Keratinocyte (primary cell): ENCODE measurements around the gene FDXR. TPM values are rescaled to one million over a fixed set of nuclear protein-coding genes. Genes with fewer than 3 reads are reported as not detected.
"Not testable (repeated sequence)": the region's sequence is repeated elsewhere in the genome, so short reads cannot be mapped to it uniquely, and the experiment has no call there.

Experiments
- DNase-seq: peaks from one replicate; pipeline ENCODE4 v3.0.0-alpha.2; 2011; ENCODE audit warnings: low read depth, missing footprints, low spot score
- FAIRE-seq: peaks from 2 replicates; lab custom pipeline; 2011; peaks lifted over from hg19 to GRCh38; lab: Jason Lieb, UNC
- H2AFZ ChIP-seq: 2 replicates; pipeline ENCODE4 v1.6.0; 2012; ENCODE audit warnings: low read length, control low read depth, inconsistent platforms; ENCODE audit not compliant: control insufficient read depth
- H3K27ac ChIP-seq: 2 replicates; pipeline ENCODE4 v1.5.1; 2011; ENCODE audit warnings: low read length; ENCODE audit not compliant: control insufficient read depth, insufficient read depth
- H3K27me3 ChIP-seq: 3 replicates; pipeline ENCODE4 v1.6.0; 2011; ENCODE audit warnings: low read length; ENCODE audit not compliant: control insufficient read depth, insufficient read depth; ENCODE audit errors: extremely low read depth
- H3K36me3 ChIP-seq, 2 experiments: 2 replicates in 1 of 2; 3 replicates in 1 of 2; pipeline ENCODE4 v1.5.1; 2011; ENCODE audit warnings: low read length in 2 of 2, mild to moderate bottlenecking in 1 of 2; ENCODE audit not compliant: control insufficient read depth in 2 of 2, insufficient read depth in 2 of 2; ENCODE audit errors: extremely low read depth in 1 of 2
- H3K4me1 ChIP-seq: 3 replicates; pipeline ENCODE4 v1.5.1; 2011; ENCODE audit warnings: low read length; ENCODE audit not compliant: control insufficient read depth, insufficient read depth; ENCODE audit errors: extremely low read depth
- H3K4me2 ChIP-seq: 3 replicates; pipeline ENCODE4 v1.6.0; 2011; ENCODE audit warnings: low read depth, low read length; ENCODE audit not compliant: control insufficient read depth, insufficient read depth; ENCODE audit errors: extremely low read depth
- H3K4me3 ChIP-seq, 3 experiments: fragments of 200-600 bp in 1 of 3; sonication (generic) in 1 of 3; 2 replicates in 2 of 3; 3 replicates in 1 of 3; pipeline ENCODE4 v1.5.1; 2011 to 2016; ENCODE audit warnings: low read length in 3 of 3, mild to moderate bottlenecking in 3 of 3, control low read depth in 2 of 3, inconsistent platforms in 1 of 3, low read depth in 1 of 3, mixed read lengths in 1 of 3, mixed run types in 1 of 3, moderate library complexity in 1 of 3; ENCODE audit not compliant: control insufficient read depth in 2 of 3, insufficient read depth in 2 of 3; ENCODE audit errors: extremely low read depth in 1 of 3
- H3K79me2 ChIP-seq: 2 replicates; pipeline ENCODE4 v1.6.0; 2012; ENCODE audit warnings: low read length; ENCODE audit not compliant: control insufficient read depth, insufficient read depth
- H3K9ac ChIP-seq: 3 replicates; pipeline ENCODE4 v1.6.0; 2011; ENCODE audit warnings: low read length; ENCODE audit not compliant: control insufficient read depth, insufficient read depth; ENCODE audit errors: extremely low read depth
- H3K9me1 ChIP-seq: 3 replicates; pipeline ENCODE4 v1.6.0; 2011; ENCODE audit warnings: low read length; ENCODE audit not compliant: control insufficient read depth, insufficient read depth; ENCODE audit errors: extremely low read depth
- H3K9me3 ChIP-seq: 2 replicates; pipeline ENCODE4 v1.5.1; 2012; ENCODE audit warnings: low read depth, low read length; ENCODE audit not compliant: control insufficient read depth
- H4K20me1 ChIP-seq: 3 replicates; pipeline ENCODE4 v1.6.0; 2011; ENCODE audit warnings: low read length; ENCODE audit not compliant: control insufficient read depth, insufficient read depth; ENCODE audit errors: extremely low read depth
- CTCF ChIP-seq, 3 experiments: IDR thresholded peaks in 1 of 3; conservative IDR thresholded peaks in 1 of 3; optimal IDR thresholded peaks in 1 of 3; 2 replicates in 2 of 3; 3 replicates in 1 of 3; pipeline versions ENCODE3 to v1.5.1; 2011; ENCODE audit warnings: low read length in 3 of 3, mild to moderate bottlenecking in 3 of 3, moderate library complexity in 2 of 3, control low read depth in 1 of 3, inconsistent platforms in 1 of 3; ENCODE audit not compliant: insufficient read depth in 2 of 3; ENCODE audit errors: extremely low read depth in 1 of 3
- EZH2 ChIP-seq: IDR thresholded peaks from one replicate; pipeline ENCODE4 v1.6.1; 2012; ENCODE audit warnings: inconsistent platforms, mild to moderate bottlenecking, low read length, moderate library complexity
- dilution Hi-C: fragments of 300-500 bp; cut with MboI; formaldehyde crosslinking; loops from one replicate; pipeline ENCODE4 v1.7.0; 2020; ENCODE audit warnings: low sequenced_read_pairs; ENCODE audit not compliant: extremely low pct_ligation_motif_present
- polyA plus RNA-seq, 5 experiments: library from polyadenylated mRNA; depleted of rRNA in 3 of 5; stranded (reverse) in 3 of 5; stranded (forward) in 1 of 5; unstranded in 1 of 5; fragments of >200 nt; gene quantifications; 1 replicate in 1 of 5; 2 replicates in 3 of 5; 3 replicates in 1 of 5; pipeline versions ENCODE4 v1.2.1 to v1.2.3, GENCODE V29; 2011 to 2012; ENCODE audit warnings: missing spikeins in 2 of 5, low read depth in 1 of 5, low replicate concordance in 1 of 5

FDXR gene
- polyA plus RNA-seq, 1 donor (not counting 4 experiments of a cell fraction or from before 2014, with no cell fraction given): 12.0 TPM

GRCh38 chr17:74907012-74907411 lies 34.2 kb upstream of the FDXR start:
- H3K27ac ChIP-seq: no peak overlapping the region
- no peaks in the 10 kb centered on the region for H4K20me1 ChIP-seq
- H3K9me3 ChIP-seq: no peaks in the 10 kb centered on the region
- no peaks in the 10 kb centered on the region for H3K79me2 ChIP-seq
- H3K4me2 ChIP-seq: no peak overlapping the region
- no peak overlapping the region for H2AFZ ChIP-seq
- H3K4me1 ChIP-seq: no peaks in the 10 kb centered on the region
- H3K27me3 ChIP-seq: no peaks in the 10 kb centered on the region
- H3K4me3 ChIP-seq: no peak overlapping the region
- TF ChIP-seq EZH2 (no peak), CTCF (optimal IDR thresholded peaks at IDR 0.05 in 1 of 3, IDR thresholded peaks at IDR 0.05 in 1 of 3, conservative IDR thresholded peaks at IDR 0.05 in 1 of 3; ENCODE audit: extremely low read depth in 1 of 3, insufficient read depth in 2 of 3, low read length in 3 of 3) (no peak)
- H3K36me3 ChIP-seq: no peaks in the 10 kb centered on the region
- H3K9me1 ChIP-seq: no peaks in the 10 kb centered on the region
- DNase-seq (no peak), FAIRE-seq (no peak)
- H3K9ac ChIP-seq: no peak overlapping the region
- dilution Hi-C loops: no loop called here

- H3K27ac ChIP-seq, dilution Hi-C loops, H3K9ac ChIP-seq, FAIRE-seq, DNase-seq, H3K4me3 ChIP-seq, H3K79me2 ChIP-seq, H3K4me2 ChIP-seq, H3K27me3 ChIP-seq, H3K9me1 ChIP-seq, H3K36me3 ChIP-seq, H3K9me3 ChIP-seq, H3K4me1 ChIP-seq, H2AFZ ChIP-seq, H4K20me1 ChIP-seq: not testable (repeated sequence)
Observed at GRCh38 chr17:74906214-74906793, 33.5 kb upstream of the FDXR start.
